PC-9 (cell line): Measurements from ENCODE around the gene TATDN3. TPM values are rescaled to one million over a fixed set of nuclear protein-coding genes. Genes with fewer than 3 reads are reported as not detected.
"Not testable (repeated sequence)": the region's sequence is repeated elsewhere in the genome, so short reads cannot be mapped to it uniquely, and the experiment has no call there.

Source experiments
- BruUV-seq: library from RNA; stranded (reverse); fragments of 400-500 nt; replicated peaks from 2 replicates; lab custom pipeline; 2021; lab: Mats Ljungman, UMichigan
- CTCF ChIA-PET: fragments of 300-600 bp; sonication (Branson Sonifier 250); formaldehyde crosslinking; loops from one replicate; lab custom pipeline; 2022; ENCODE audit warnings: antibody characterized with exemption; lab: Charles Lee
- POLR2A ChIA-PET: fragments of 300-600 bp; sonication (Branson Sonifier 250); formaldehyde crosslinking; loops from one replicate; lab custom pipeline; 2022; ENCODE audit warnings: antibody characterized with exemption; ENCODE audit not compliant: unreplicated experiment; lab: Charles Lee
- DNase-seq, 2 experiments: peaks; one replicate each; pipeline versions ENCODE4 v3.0.0 to v3.0.0-alpha.2; 2015 to 2022; ENCODE audit warnings: mixed read lengths in 1 of 2
- H2AFZ ChIP-seq: fragments of 200-600 bp; sonication (generic); 2 replicates; pipeline ENCODE4 v1.8.1; 2017; ENCODE audit warnings: antibody characterized with exemption
- H3F3A ChIP-seq: fragments of 200-600 bp; sonication (generic); 2 replicates; pipeline ENCODE4 v1.8.1; 2017; ENCODE audit warnings: antibody characterized with exemption, mild to moderate bottlenecking, low read depth; ENCODE audit not compliant: insufficient read depth
- H3K27ac ChIP-seq: fragments of 200-600 bp; sonication (generic); 2 replicates; pipeline ENCODE4 v1.6.1; 2016; ENCODE audit warnings: mixed run types
- H3K27me3 ChIP-seq: fragments of 200-600 bp; sonication (generic); 2 replicates; pipeline ENCODE4 v1.6.1; 2016; ENCODE audit warnings: low read depth, mixed run types; ENCODE audit not compliant: insufficient read depth
- H3K36me3 ChIP-seq: fragments of 200-600 bp; sonication (generic); 2 replicates; pipeline ENCODE4 v1.6.1; 2016; ENCODE audit warnings: low read depth, mixed run types
- H3K4me1 ChIP-seq: fragments of 200-600 bp; sonication (generic); replicated peaks from 2 replicates; pipeline ENCODE4 v1.6.1; 2016; ENCODE audit warnings: mixed run types; ENCODE audit not compliant: insufficient read depth
- H3K4me2 ChIP-seq: fragments of 200-600 bp; sonication (generic); 2 replicates; pipeline ENCODE4 v1.6.1; 2017; ENCODE audit warnings: mixed run types
- H3K4me3 ChIP-seq: fragments of 200-600 bp; sonication (generic); 2 replicates; pipeline ENCODE4 v1.6.1; 2016; ENCODE audit warnings: mixed run types
- H3K79me2 ChIP-seq: fragments of 200-600 bp; sonication (generic); 2 replicates; pipeline ENCODE4 v1.6.1; 2017; ENCODE audit warnings: low read depth, mixed run types
- H3K9me2 ChIP-seq: fragments of 200-600 bp; sonication (generic); 2 replicates; pipeline ENCODE4 v1.8.1; 2017; ENCODE audit warnings: mild to moderate bottlenecking; ENCODE audit not compliant: insufficient read depth
- H3K9me3 ChIP-seq: fragments of 200-600 bp; sonication (generic); 2 replicates; pipeline ENCODE4 v1.8.1; 2016; ENCODE audit warnings: low read depth; ENCODE audit not compliant: insufficient read depth
- H4K20me1 ChIP-seq: fragments of 200-600 bp; sonication (generic); 2 replicates; pipeline ENCODE4 v1.8.1; 2017; ENCODE audit not compliant: insufficient read depth
- CTCF ChIP-seq: fragments of 200-600 bp; sonication (generic); conservative IDR thresholded peaks from 2 replicates; pipeline ENCODE4 v1.6.1; 2017; ENCODE audit warnings: mixed run types, antibody characterized with exemption, mild to moderate bottlenecking, moderate library complexity
- EZH2 ChIP-seq: fragments of 200-600 bp; sonication (generic); IDR thresholded peaks from 2 replicates; pipeline ENCODE4 v1.8.0; 2017; ENCODE audit warnings: antibody characterized with exemption, low read depth
- intact Hi-C: fragments of 100-400 bp; cut with micrococcal nuclease; formaldehyde crosslinking; loops from one replicate; pipeline ENCODE4 v1.10.0; 2022; ENCODE audit not compliant: unreplicated experiment
- total RNA-seq: library from RNA; stranded (reverse); gene quantifications from 2 replicates; pipeline ENCODE4 v1.2.3, GENCODE V29; 2021

TATDN3 gene
- total RNA-seq, 1 experiment from 2014 or later = 10.2 TPM

DNA sequence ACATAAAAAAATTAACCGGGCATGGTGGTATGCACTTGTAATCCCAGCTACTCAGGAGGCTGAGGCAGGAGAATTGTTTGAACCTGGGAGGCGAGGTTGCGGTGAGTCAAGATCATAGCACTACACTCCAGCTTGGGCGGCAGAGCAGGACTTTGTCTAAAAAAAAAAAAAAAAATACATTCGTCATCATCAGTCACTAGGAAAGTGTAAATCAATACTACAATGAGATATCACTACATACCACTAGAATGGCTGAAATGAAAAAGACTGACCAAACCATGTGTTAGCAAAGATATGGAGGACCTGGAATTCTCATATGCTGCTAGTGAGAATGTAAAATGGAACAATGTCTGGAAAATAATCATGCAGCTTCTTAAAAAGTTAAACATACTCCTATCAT is 46.5 kb downstream of the TATDN3 start:
- no peaks in the 10 kb centered on the region for H3K27me3 ChIP-seq
- intact Hi-C loops = no loop called here

DNA sequence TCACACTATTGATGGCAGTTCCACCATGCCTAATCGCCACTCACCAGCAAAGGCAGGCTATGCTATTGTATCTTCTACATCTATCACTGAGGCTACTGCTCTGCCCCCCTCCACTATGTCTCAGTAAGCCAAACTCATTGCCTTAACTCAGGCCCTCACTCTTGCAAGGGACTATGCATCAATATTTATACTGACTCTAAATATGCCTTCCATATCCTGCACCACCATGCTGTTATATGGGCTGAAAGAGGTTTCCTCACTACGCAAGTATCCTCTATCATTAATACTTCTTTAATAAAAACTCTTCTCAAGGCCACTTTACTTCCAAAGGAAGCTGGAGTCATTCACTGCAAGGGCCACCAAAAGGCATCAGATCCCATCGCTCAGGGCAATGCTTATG is 52.8 kb downstream of the TATDN3 start:
- intact Hi-C loops = not testable (repeated sequence)

More for the DNA sequence above, 46.5 kb downstream of the TATDN3 start:
- no peak for TF ChIP-seq CTCF
- no peak for TF ChIP-seq EZH2
- Histone ChIP-seq H3K9me2 (no peaks in the 10 kb centered on the region), H3K79me2 (no peaks in the 10 kb centered on the region), H4K20me1 (no peaks in the 10 kb centered on the region), H3K4me3 (no peak overlapping the region), H3F3A (no peaks in the 10 kb centered on the region), H3K36me3 (no peaks in the 10 kb centered on the region), H3K4me2 (no peak overlapping the region), H3K9me3 (no peaks in the 10 kb centered on the region), H3K4me1 (no peaks in the 10 kb centered on the region), H3K27ac (no peak overlapping the region), H2AFZ (0 out of 2 replicates have a peak overlapping the region, but pooled peaks have one; percentile 8)
- CTCF ChIA-PET = no interaction called here
- no TSS peak for BruUV-seq
- DNase-seq = no peak
- POLR2A ChIA-PET = no interaction called here

DNA sequence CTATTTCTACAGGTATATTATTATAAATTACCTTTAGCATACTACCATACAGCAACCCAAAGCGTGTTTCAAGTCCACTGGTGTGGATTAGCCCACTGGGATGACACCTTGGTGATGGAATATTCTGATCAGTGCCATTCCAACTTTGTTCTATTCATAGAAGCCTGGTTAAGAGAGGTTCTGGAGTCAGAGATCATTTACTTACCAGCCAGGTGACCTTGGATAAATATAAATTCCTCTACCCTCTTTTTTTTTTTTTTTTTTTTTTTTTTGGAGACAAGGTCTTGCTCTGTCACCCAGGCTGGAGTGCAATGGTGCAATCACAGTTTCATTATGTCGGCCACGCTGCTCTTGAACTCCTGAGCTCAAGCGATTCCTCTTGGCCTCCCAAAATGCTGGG is 55.9 kb downstream of the TATDN3 start, which contains the start of gene SPATA45:
TSS of gene SPATA45 (minus strand) at position 101 of the 400 bp plus-strand sequence. CDS start 11,500 bp downstream, outside the sequence.
- TF ChIP-seq CTCF = no peak
- no peak for TF ChIP-seq EZH2
- POLR2A ChIA-PET = no interaction called here
- no TSS peak for BruUV-seq
- H3F3A ChIP-seq = no peaks in the 10 kb centered on the region
- no peaks in the 10 kb centered on the region for H3K36me3 ChIP-seq
- H2AFZ ChIP-seq = no peak within 1 kb of the TSS
- H3K4me1 ChIP-seq = no peaks in the 10 kb centered on the region
- no peaks in the 10 kb centered on the region for H3K9me2 ChIP-seq
- no peak within 1 kb of the TSS for H3K4me2 ChIP-seq
- intact Hi-C loops = no loop called here
- H3K79me2 ChIP-seq = no peaks in the 10 kb centered on the region
- 0 out of 2 replicates have a peak, but pooled peaks cover 4% of the 10 kb centered on the region for H3K9me3 ChIP-seq
- no peak within 1 kb of the TSS for H3K4me3 ChIP-seq
- H3K27me3 ChIP-seq = no peaks in the 10 kb centered on the region
- DNase-seq = no peak
- CTCF ChIA-PET = no interaction called here
- no peak within 1 kb of the TSS for H3K27ac ChIP-seq
- no peaks in the 10 kb centered on the region for H4K20me1 ChIP-seq

More for the DNA sequence above, 52.8 kb downstream of the TATDN3 start:
- H3K4me3 ChIP-seq, H3K36me3 ChIP-seq, DNase-seq, H3K4me1 ChIP-seq, BruUV-seq, H3K79me2 ChIP-seq, H3K4me2 ChIP-seq, CTCF ChIA-PET, H3K27ac ChIP-seq, H4K20me1 ChIP-seq, H3K27me3 ChIP-seq, H3F3A ChIP-seq, H3K9me3 ChIP-seq, H2AFZ ChIP-seq, H3K9me2 ChIP-seq: not testable (repeated sequence)
- POLR2A ChIA-PET = interaction anchor here (0.6 kb wide), 1 partner anchor 87 kb away, joined by 3 read pairs; no protein-coding TSS in a partner anchor
